Measurements from ENCODE around the gene PTPRT. TPM values are rescaled to one million over a fixed set of nuclear protein-coding genes. Genes with fewer than 3 reads are reported as not detected.

PTPRT gene
- total RNA-seq, 1 donor = 0.72 TPM

DNA sequence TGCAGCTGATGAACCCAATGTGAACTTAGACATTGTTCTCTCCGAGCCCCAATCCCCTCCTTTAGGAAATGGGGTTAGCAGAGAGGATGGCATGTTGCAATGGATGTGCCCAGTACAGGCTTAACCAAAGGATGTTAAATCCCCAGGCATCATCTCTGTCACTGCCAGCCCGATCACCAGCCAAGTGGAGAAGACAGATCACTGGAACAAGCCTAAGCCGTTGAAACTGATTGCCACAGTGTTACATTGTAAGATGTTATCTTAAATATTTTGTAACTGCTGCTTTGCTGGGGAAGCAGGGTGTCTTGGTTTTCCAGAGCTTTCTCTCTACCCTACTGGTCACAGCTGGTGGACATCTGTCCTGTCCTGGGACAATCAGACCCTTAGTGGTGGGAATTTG is 788.1 kb downstream of the PTPRT start:
- H3K4me3 ChIP-seq (ENCODE audit: low read depth, low read length) = no peak overlapping the region
- DNase-seq (ENCODE audit: low read depth) = no peak
- TF ChIP-seq, protein P1, sequence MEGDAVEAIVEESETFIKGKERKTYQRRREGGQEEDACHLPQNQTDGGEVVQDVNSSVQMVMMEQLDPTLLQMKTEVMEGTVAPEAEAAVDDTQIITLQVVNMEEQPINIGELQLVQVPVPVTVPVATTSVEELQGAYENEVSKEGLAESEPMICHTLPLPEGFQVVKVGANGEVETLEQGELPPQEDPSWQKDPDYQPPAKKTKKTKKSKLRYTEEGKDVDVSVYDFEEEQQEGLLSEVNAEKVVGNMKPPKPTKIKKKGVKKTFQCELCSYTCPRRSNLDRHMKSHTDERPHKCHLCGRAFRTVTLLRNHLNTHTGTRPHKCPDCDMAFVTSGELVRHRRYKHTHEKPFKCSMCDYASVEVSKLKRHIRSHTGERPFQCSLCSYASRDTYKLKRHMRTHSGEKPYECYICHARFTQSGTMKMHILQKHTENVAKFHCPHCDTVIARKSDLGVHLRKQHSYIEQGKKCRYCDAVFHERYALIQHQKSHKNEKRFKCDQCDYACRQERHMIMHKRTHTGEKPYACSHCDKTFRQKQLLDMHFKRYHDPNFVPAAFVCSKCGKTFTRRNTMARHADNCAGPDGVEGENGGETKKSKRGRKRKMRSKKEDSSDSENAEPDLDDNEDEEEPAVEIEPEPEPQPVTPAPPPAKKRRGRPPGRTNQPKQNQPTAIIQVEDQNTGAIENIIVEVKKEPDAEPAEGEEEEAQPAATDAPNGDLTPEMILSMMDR (IDR thresholded peaks at IDR 0.05; ENCODE audit: insufficient read depth, low read length) = no peak

DNA sequence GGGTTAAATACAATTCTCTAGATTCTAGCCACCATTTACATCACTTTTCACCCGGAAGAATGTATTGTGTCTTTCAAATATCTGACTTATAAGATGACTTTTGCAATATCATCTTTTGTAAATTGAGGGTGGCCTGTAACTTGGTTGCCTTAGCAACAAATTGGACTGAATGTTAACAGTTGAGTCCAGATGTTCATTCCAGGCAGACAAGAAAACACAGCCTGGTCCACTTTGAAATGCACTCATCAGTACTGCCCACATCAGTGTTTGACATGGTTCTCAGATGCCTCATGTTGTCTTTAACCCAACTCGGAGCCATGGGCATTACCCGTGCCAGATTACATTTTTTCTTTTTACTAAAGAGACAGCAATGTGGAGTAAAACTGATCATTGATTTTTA is 789.9 kb downstream of the PTPRT start:
- H3K4me3 ChIP-seq (ENCODE audit: low read depth, low read length) = no peak overlapping the region
- DNase-seq (ENCODE audit: low read depth) = no peak
- TF ChIP-seq, protein P1 (IDR thresholded peaks at IDR 0.05; ENCODE audit: insufficient read depth, low read length) = no peak

GRCh38 chr20:42392442-42392841 is 797.3 kb downstream of the PTPRT start:
- no peak for DNase-seq (ENCODE audit: low read depth)
- TF ChIP-seq, protein P1 (IDR thresholded peaks at IDR 0.05; ENCODE audit: insufficient read depth, low read length) = no peak
- H3K4me3 ChIP-seq (ENCODE audit: low read depth, low read length) = no peak overlapping the region

GRCh38 chr20:42391807-42392206 is 797.9 kb downstream of the PTPRT start:
- no peak overlapping the region for H3K4me3 ChIP-seq (ENCODE audit: low read depth, low read length)
- TF ChIP-seq, protein P1 (IDR thresholded peaks at IDR 0.05; ENCODE audit: insufficient read depth, low read length) = no peak
- DNase-seq (ENCODE audit: low read depth) = no peak

DNA sequence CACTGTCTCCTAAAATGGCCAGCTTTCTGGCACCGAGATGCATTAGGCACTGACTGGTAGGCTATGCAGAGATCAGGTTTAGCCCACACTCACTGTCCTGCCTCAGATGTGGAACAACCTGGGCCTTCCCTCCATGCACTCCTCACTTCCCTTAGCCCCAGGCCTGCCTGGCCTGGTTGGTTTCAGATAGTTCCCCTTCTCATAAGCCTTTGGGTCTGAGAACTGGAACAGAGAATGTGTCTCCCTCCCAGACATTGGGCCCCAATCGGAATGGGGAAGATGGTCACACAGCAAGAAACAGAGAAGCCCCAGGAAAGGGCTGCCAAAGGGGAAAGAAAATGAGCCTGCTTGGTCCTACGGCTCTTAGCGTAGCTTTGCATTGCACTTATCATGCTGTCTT is 809.4 kb downstream of the PTPRT start:
- DNase-seq (ENCODE audit: low read depth) = no peak
- no peak overlapping the region for H3K4me3 ChIP-seq (ENCODE audit: low read depth, low read length)
- TF ChIP-seq, protein P1 (IDR thresholded peaks at IDR 0.05; ENCODE audit: insufficient read depth, low read length) = no peak

DNA sequence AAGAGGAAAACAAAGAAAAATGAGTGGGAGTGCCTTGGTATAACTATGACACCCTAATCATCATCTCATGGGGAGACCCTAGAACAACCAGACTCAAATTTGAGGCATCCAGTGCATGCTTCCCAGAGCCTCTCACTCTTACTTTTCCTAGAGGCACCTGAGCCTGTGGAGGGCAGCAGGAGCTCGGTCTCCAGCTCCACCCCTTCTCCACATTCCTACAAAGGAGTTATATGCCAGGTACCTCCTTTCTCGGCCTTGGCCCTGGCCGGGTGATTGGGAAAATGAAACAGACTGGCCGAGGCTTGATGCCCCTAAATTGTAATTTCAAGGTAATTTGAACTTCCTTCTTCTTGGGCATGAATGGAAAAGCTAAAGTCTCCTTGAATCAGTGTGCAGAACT is 810.3 kb downstream of the PTPRT start:
- H3K4me3 ChIP-seq (ENCODE audit: low read depth, low read length) = no peak overlapping the region
- TF ChIP-seq, protein P1 (IDR thresholded peaks at IDR 0.05; ENCODE audit: insufficient read depth, low read length) = no peak
- no peak for DNase-seq (ENCODE audit: low read depth)

DNA sequence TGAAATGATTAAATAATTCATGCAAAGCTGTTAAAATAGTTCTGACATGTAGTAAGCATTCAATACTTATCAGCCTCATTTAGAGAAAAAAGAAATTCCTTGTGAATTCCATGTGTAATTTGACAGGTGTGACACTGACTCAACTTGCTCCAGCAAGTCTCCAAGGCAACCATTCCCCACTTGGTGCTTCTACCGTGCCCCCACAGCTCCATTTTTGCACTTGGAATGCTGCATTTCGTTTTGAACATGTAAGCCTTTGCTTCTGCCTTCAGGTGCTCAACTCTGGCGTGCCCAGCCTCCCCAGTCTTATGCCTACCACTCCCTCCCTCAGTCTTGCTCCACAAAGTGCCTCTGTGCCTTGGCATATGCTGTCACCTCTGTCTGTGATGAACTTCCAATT is 810.9 kb downstream of the PTPRT start:
- TF ChIP-seq, protein P1 (IDR thresholded peaks at IDR 0.05; ENCODE audit: insufficient read depth, low read length) = no peak
- no peak for DNase-seq (ENCODE audit: low read depth)
- H3K4me3 ChIP-seq (ENCODE audit: low read depth, low read length) = no peak overlapping the region
